ENCODE results near the gene TMEM273. TPM values are rescaled to one million over a fixed set of nuclear protein-coding genes. Genes with fewer than 3 reads are reported as not detected.

Gene TMEM273
- total and polyA plus RNA-seq, 7 donors: 5.4 to 17.8 (median 11.0) TPM

GRCh38 chr10:49189422-49189821 is 1.2 kb upstream of the TMEM273 start:
- H3K27me3 ChIP-seq: no peaks in the 10 kb centered on the region
- no peak overlapping the region for H3K4me3 ChIP-seq
- TF ChIP-seq CTCF (IDR thresholded peaks at IDR 0.05) (no peak), POLR2AphosphoS5 (IDR thresholded peaks at IDR 0.05) (no peak), POLR2A (IDR thresholded peaks at IDR 0.05) (no peak), EP300 (IDR thresholded peaks at IDR 0.05) (no peak)
- 69 to 85% methylated on average over 6 of the region's 6 CpGs for WGBS, 2 donors
- peak overlapping the region in 3 of 4 donors; percentile 16 to 53 (median 50) for H3K27ac ChIP-seq
- H3K9me3 ChIP-seq: no peaks in the 10 kb centered on the region
- H3K36me3 ChIP-seq: no peaks in the 10 kb centered on the region
- peaks cover 0 to 10% (median 4%) of the 10 kb centered on the region in 4 donors for H3K4me1 ChIP-seq
- DNase-seq: no peak
- intact Hi-C loops (cut with DNase I): no loop called here

GRCh38 chr10:49187044-49187484 is 1.1 kb downstream of the TMEM273 start:
- Histone ChIP-seq H3K9me3 (no peaks in the 10 kb centered on the region), H3K27ac (no peak overlapping the region), H3K4me3 (peak overlapping the region in 2 of 4 donors; percentile 14 to 34), H3K36me3 (no peaks in the 10 kb centered on the region), H3K4me1 (peaks cover 0 to 10% (median 4%) of the 10 kb centered on the region in 4 donors), H3K27me3 (no peaks in the 10 kb centered on the region)
- no peak for DNase-seq
- intact Hi-C loops (cut with DNase I): no loop called here
- no peak for TF ChIP-seq POLR2A (IDR thresholded peaks at IDR 0.05)
- TF ChIP-seq EP300 (IDR thresholded peaks at IDR 0.05): no peak
- no peak for TF ChIP-seq POLR2AphosphoS5 (IDR thresholded peaks at IDR 0.05)
- no peak for TF ChIP-seq CTCF (IDR thresholded peaks at IDR 0.05)
- 47 to 58% methylated on average over 8 of the region's 8 CpGs for WGBS, 2 donors

- Histone ChIP-seq H3K27me3 (no peaks in the 10 kb centered on the region), H3K9me3 (no peaks in the 10 kb centered on the region), H3K4me1 (peaks cover 0 to 10% (median 4%) of the 10 kb centered on the region in 4 donors), H3K27ac (no peak overlapping the region), H3K36me3 (no peaks in the 10 kb centered on the region), H3K4me3 (peak overlapping the region in 2 of 4 donors; percentile 14 to 34)
- TF ChIP-seq POLR2AphosphoS5 (IDR thresholded peaks at IDR 0.05): no peak
- TF ChIP-seq CTCF (IDR thresholded peaks at IDR 0.05): no peak
- no peak for TF ChIP-seq POLR2A (IDR thresholded peaks at IDR 0.05)
- TF ChIP-seq EP300 (IDR thresholded peaks at IDR 0.05): no peak
- DNase-seq: no peak
- 61 to 78% methylated on average over 4 of the region's 4 CpGs for WGBS, 2 donors
- intact Hi-C loops (cut with DNase I): no loop called here
Measured at GRCh38 chr10:49186613-49187012, 1.6 kb downstream of the TMEM273 start.

GRCh38 chr10:49185213-49185612 is 3.0 kb downstream of the TMEM273 start:
- H3K4me3 ChIP-seq: no peak overlapping the region
- peaks cover 0 to 10% (median 3%) of the 10 kb centered on the region in 4 donors for H3K4me1 ChIP-seq
- no peaks in the 10 kb centered on the region for H3K27me3 ChIP-seq
- no peaks in the 10 kb centered on the region for H3K36me3 ChIP-seq
- no peak for DNase-seq
- WGBS, 2 donors: 77 to 78% methylated on average over 3 of the region's 3 CpGs
- TF ChIP-seq CTCF (IDR thresholded peaks at IDR 0.05) (no peak), POLR2A (IDR thresholded peaks at IDR 0.05) (no peak), EP300 (IDR thresholded peaks at IDR 0.05) (no peak), POLR2AphosphoS5 (IDR thresholded peaks at IDR 0.05) (no peak)
- intact Hi-C loops (cut with DNase I): no loop called here
- no peak overlapping the region for H3K27ac ChIP-seq
- H3K9me3 ChIP-seq: no peaks in the 10 kb centered on the region

GRCh38 chr10:49184642-49185111 is 3.5 kb downstream of the TMEM273 start:
- H3K9me3 ChIP-seq: no peaks in the 10 kb centered on the region
- 48 to 54% methylated on average over 6 of the region's 6 CpGs for WGBS, 2 donors
- peaks cover 0 to 9% (median under 1%) of the 10 kb centered on the region in 4 donors for H3K4me1 ChIP-seq
- no peak for DNase-seq
- H3K27me3 ChIP-seq: no peaks in the 10 kb centered on the region
- no peaks in the 10 kb centered on the region for H3K36me3 ChIP-seq
- H3K4me3 ChIP-seq: no peak overlapping the region
- H3K27ac ChIP-seq: no peak overlapping the region
- intact Hi-C loops (cut with DNase I): no loop called here
- no peak for TF ChIP-seq POLR2AphosphoS5 (IDR thresholded peaks at IDR 0.05)
- TF ChIP-seq CTCF (IDR thresholded peaks at IDR 0.05): no peak
- no peak for TF ChIP-seq EP300 (IDR thresholded peaks at IDR 0.05)

Data from sigmoid colon (tissue), 7 donors.